ENCODE data around the gene NEUROD2. TPM values are rescaled to one million over a fixed set of nuclear protein-coding genes. Genes with fewer than 3 reads are reported as not detected.

Gene NEUROD2
- total and polyA plus RNA-seq, 2 of the 8 experiments (the other 6 are each of a cell fraction or from before 2014, with no cell fraction given): not detected

DNA sequence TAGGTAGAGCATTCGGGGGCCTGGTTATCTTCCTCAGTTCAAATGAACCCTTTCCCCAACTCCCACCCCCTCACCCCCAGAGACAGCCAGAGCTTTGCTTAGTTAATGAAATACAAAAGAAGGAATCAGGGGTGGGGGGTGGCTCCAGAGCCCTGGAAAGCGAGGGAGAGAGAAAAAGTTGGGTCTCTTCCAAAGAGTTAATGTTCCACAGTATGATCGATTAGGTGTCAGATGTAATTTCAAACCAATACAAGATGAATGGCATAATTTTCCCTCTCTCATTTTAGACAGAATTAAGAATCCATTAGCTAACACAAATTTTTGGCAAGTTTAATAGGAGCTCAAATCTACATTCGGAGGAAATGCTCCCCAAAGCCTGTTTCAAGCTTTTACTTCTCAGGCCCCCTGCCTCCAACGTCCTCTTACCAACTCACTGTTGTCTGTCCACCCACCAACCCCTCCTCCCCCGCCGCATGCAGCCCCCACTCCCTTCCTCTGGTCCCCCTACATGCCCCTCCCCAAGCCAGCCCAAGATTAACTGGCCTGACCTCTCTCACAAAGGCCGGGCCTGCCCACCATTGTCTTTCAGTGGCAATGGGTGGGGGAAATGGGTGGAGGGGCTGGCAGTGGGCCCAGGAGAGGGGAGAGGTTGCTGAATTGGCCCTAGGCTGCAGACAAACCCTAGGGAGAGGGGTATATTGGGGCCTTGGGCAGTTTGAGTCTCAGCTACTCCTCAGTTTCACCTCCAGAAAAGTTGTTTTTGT, 28.2 kb downstream of the NEUROD2 start:
- Histone ChIP-seq H2BK20ac (ENCODE audit: low read length) (peak overlapping the region; percentile 98; the same call in 1 of the 2 replicates), H2BK15ac (ENCODE audit: low read length) (no peak overlapping the region; the same call in 1 of the 2 replicates), H3K56ac (replicated peaks; ENCODE audit: insufficient read length, low read depth, low read length) (no peak overlapping the region), H3K9me3 (ENCODE audit: insufficient read depth in 2 of 2, low read depth in 1 of 2, low read length in 1 of 2) (no peaks in the 10 kb centered on the region), H3K4ac (replicated peaks; ENCODE audit: insufficient read length, low read depth, low read length) (peak overlapping the region; percentile 76), H3K79me2 (ENCODE audit: control insufficient read depth in 1 of 2, insufficient read depth in 2 of 2, low read length in 2 of 2) (no peaks in the 10 kb centered on the region), H2BK5ac (ENCODE audit: low read depth, low read length) (peak overlapping the region; percentile 72; the same call in 1 of the 2 replicates), H3K27me3 (replicated peaks in 1 of 4; ENCODE audit: control insufficient read depth in 3 of 4, extremely low read depth in 1 of 4, insufficient read depth in 3 of 4, low read length in 3 of 4) (peaks cover 0 to 4% (median 2%) of the 10 kb centered on the region in 4 experiments; a peak in 3 of 7 replicates), H2AFZ (ENCODE audit: low read length) (no peak overlapping the region), H3K36me3 (ENCODE audit: control insufficient read depth in 2 of 4, insufficient read depth in 4 of 4, low read length in 3 of 4) (no peaks in the 10 kb centered on the region), H3K27ac (ENCODE audit: low read depth, low read length) (no peak overlapping the region; the same call in 1 of the 2 replicates), H3K79me1 (ENCODE audit: low read depth, low read length) (no peaks in the 10 kb centered on the region), H2BK12ac (ENCODE audit: low read depth, low read length) (0 out of 2 replicates have a peak overlapping the region, but pooled peaks have one; percentile 45), H3K23ac (ENCODE audit: insufficient read length) (no peak overlapping the region), H3K9ac (replicated peaks in 1 of 4; ENCODE audit: extremely low read depth in 1 of 4, low read depth in 3 of 4, low read length in 3 of 4) (no peak overlapping the region), H2BK120ac (replicated peaks; ENCODE audit: low read depth, low read length) (peak overlapping the region; percentile 59), H4K8ac (ENCODE audit: extremely low read depth, insufficient read depth, low read length) (no peak overlapping the region), H3K4me2 (ENCODE audit: insufficient read depth in 1 of 2, low read depth in 2 of 2, low read length in 2 of 2) (peak overlapping the region; percentile 8 to 58), H2AK5ac (ENCODE audit: low read depth, low read length) (no peak overlapping the region), H3K18ac (ENCODE audit: extremely low read depth, low read length) (peak overlapping the region; percentile 79; the same call in 1 of the 2 replicates), H3K4me1 (replicated peaks in 1 of 4; ENCODE audit: control insufficient read depth in 3 of 4, insufficient read depth in 4 of 4, low read length in 3 of 4) (peaks cover 13 to 22% (median 15%) of the 10 kb centered on the region in 4 experiments), H4K20me1 (replicated peaks in 1 of 2; ENCODE audit: control insufficient read depth in 1 of 2, insufficient read depth in 2 of 2, low read length in 2 of 2) (no peaks in the 10 kb centered on the region), H3K23me2 (ENCODE audit: low read depth, low read length) (no peaks in the 10 kb centered on the region), H3K4me3 (ENCODE audit: extremely low read depth in 1 of 4, insufficient read depth in 2 of 4, low read depth in 3 of 4, low read length in 4 of 4) (peak overlapping the region in 2 of 4 experiments; percentile 5 to 31; a peak in 3 of 8 replicates), H4K5ac (ENCODE audit: insufficient read length, low read depth, low read length) (no peak overlapping the region), H4K91ac (replicated peaks; ENCODE audit: insufficient read length, low read length) (peak overlapping the region; percentile 86), H3K14ac (ENCODE audit: insufficient read length) (no peak overlapping the region)
- WGBS, 2 experiments (ENCODE audit: extremely low coverage in 1 of 2, insufficient coverage in 1 of 2, insufficient read length in 1 of 2, insufficient replicate concordance in 2 of 2, low coverage in 1 of 2, low lambda C conversion rate in 2 of 2, missing lambda C conversion rate in 1 of 2): 25% methylated on average over 6 of the region's 8 CpGs; no CpG with 5 or more reads in 1 of the 2 experiments
- peak in 1 of 2 experiments; percentile 67 for DNase-seq (ENCODE audit: low read depth in 1 of 2, low spot score in 2 of 2)
- POLR2A ChIA-PET (ENCODE audit: partially characterized antibody): interaction anchor here (1.0 to 2.1 kb wide), 6 partner anchors 8 to 348 kb away, joined by 3 to 12 read pairs (median 3); partner anchors contain the start of genes LRRC3C and ORMDL3
- CTCF ChIA-PET (ENCODE audit: partially characterized antibody): interaction anchor here (0.6 to 11.6 kb wide), 13 partner anchors 15 to 1147 kb away, joined by 3 to 167 read pairs (median 5); partner anchors contain the start of gene PPP1R1B
- peak; percentile 45 for FAIRE-seq
- TF ChIP-seq NANOG (IDR thresholded peaks at IDR 0.05; ENCODE audit: insufficient read depth, low read depth, low read length, poor library complexity, severe bottlenecking) (peak; percentile 32), EP300 (IDR thresholded peaks at IDR 0.05; ENCODE audit: borderline replicate concordance in 1 of 2, low read depth in 2 of 2, low read length in 2 of 2) (0 out of 3 replicates have a peak, but pooled peaks of 1 of the 2 experiments have one; percentile 15), POLR2A (IDR thresholded peaks at IDR 0.05; ENCODE audit: control extremely low read depth in 1 of 2, low read depth in 2 of 2, low read length in 2 of 2) (no peak), YY1 (IDR thresholded peaks at IDR 0.05; ENCODE audit: low read depth, low read length) (peak; percentile 66; the same call in 1 of the 2 replicates), SP1 (IDR thresholded peaks at IDR 0.05; ENCODE audit: low read depth, low read length) (0 out of 2 replicates have a peak, but pooled peaks have one; percentile 41), HDAC2 (IDR thresholded peaks at IDR 0.05; ENCODE audit: borderline replicate concordance in 1 of 2, low read depth in 2 of 2, low read length in 2 of 2) (0 out of 4 replicates have a peak, but pooled peaks of 1 of the 2 experiments have one; percentile 57), SP4 (IDR thresholded peaks at IDR 0.05; ENCODE audit: low read length) (no peak), RFX5 (IDR thresholded peaks at IDR 0.05; ENCODE audit: borderline replicate concordance, low read depth, low read length) (no peak), BRCA1 (IDR thresholded peaks at IDR 0.05; ENCODE audit: low read depth, low read length) (no peak), MAFK (IDR thresholded peaks at IDR 0.05; ENCODE audit: low read depth, low read length) (no peak)
